Upper lobe of right lung (tissue), 1 donor: Measurements from ENCODE around the gene DUS1L. TPM values are rescaled to one million over a fixed set of nuclear protein-coding genes. Genes with fewer than 3 reads are reported as not detected.

Source experiments
- ATAC-seq: fragments of 200-7000 bp; cut with Tn5 transposase; one replicate; pipeline ENCODE4 v1.9.1; 2020; ENCODE audit warnings: mild to moderate bottlenecking, moderate library complexity
- DNase-seq: peaks from one replicate; pipeline ENCODE4 v3.0.0-alpha.2; 2020
- H3K27ac ChIP-seq: fragments of 200-600 bp; one replicate; pipeline ENCODE4 v1.8.0; 2022
- H3K27me3 ChIP-seq: fragments of 200-600 bp; one replicate; pipeline ENCODE4 v1.8.0; 2022; ENCODE audit warnings: mild to moderate bottlenecking
- H3K36me3 ChIP-seq: fragments of 200-600 bp; one replicate; pipeline ENCODE4 v1.8.0; 2022
- H3K4me1 ChIP-seq: fragments of 200-600 bp; one replicate; pipeline ENCODE4 v1.8.0; 2022
- H3K4me3 ChIP-seq: fragments of 200-600 bp; one replicate; pipeline ENCODE4 v1.8.0; 2022; ENCODE audit warnings: mild to moderate bottlenecking
- H3K9me3 ChIP-seq: fragments of 200-600 bp; one replicate; pipeline ENCODE4 v1.8.0; 2022
- intact Hi-C: fragments of 100-400 bp; cut with DNase I; formaldehyde crosslinking; loops from one replicate; pipeline ENCODE4 v1.11.0; 2022
- total RNA-seq: library from RNA; stranded (reverse); fragmentation: NEBNext Ultra II Directional; extraction: Animal tissue kit (Norgen Biotek cat#: 25700); gene quantifications from one replicate; pipeline ENCODE4 v1.2.1, GENCODE V29; 2021
- TF ChIP-seq, protein P1 (sequence below): fragments of 200-600 bp; IDR thresholded peaks from one replicate; pipeline ENCODE4 v1.8.0; 2022; ENCODE audit warnings: antibody characterized with exemption
- donor health status: DM: no; HTN: yes; CAD: no; lungs with severe emphysema.

The DUS1L gene
- total RNA-seq, 1 donor from 2014 or later, result 82.4 TPM

GRCh38 chr17:82084373-82085030 lies 18.9 kb upstream of the DUS1L start:
- TF ChIP-seq, protein P1, sequence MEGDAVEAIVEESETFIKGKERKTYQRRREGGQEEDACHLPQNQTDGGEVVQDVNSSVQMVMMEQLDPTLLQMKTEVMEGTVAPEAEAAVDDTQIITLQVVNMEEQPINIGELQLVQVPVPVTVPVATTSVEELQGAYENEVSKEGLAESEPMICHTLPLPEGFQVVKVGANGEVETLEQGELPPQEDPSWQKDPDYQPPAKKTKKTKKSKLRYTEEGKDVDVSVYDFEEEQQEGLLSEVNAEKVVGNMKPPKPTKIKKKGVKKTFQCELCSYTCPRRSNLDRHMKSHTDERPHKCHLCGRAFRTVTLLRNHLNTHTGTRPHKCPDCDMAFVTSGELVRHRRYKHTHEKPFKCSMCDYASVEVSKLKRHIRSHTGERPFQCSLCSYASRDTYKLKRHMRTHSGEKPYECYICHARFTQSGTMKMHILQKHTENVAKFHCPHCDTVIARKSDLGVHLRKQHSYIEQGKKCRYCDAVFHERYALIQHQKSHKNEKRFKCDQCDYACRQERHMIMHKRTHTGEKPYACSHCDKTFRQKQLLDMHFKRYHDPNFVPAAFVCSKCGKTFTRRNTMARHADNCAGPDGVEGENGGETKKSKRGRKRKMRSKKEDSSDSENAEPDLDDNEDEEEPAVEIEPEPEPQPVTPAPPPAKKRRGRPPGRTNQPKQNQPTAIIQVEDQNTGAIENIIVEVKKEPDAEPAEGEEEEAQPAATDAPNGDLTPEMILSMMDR, result no peak
- DNase-seq (no peak), ATAC-seq (no peak)
- Histone ChIP-seq H3K9me3 (no peaks in the 10 kb centered on the region), H3K27ac (no peak overlapping the region), H3K4me1 (no peaks in the 10 kb centered on the region), H3K27me3 (no peaks in the 10 kb centered on the region), H3K4me3 (no peak overlapping the region), H3K36me3 (peaks cover 98% of the 10 kb centered on the region)
- intact Hi-C loops, result no loop called here

DNA sequence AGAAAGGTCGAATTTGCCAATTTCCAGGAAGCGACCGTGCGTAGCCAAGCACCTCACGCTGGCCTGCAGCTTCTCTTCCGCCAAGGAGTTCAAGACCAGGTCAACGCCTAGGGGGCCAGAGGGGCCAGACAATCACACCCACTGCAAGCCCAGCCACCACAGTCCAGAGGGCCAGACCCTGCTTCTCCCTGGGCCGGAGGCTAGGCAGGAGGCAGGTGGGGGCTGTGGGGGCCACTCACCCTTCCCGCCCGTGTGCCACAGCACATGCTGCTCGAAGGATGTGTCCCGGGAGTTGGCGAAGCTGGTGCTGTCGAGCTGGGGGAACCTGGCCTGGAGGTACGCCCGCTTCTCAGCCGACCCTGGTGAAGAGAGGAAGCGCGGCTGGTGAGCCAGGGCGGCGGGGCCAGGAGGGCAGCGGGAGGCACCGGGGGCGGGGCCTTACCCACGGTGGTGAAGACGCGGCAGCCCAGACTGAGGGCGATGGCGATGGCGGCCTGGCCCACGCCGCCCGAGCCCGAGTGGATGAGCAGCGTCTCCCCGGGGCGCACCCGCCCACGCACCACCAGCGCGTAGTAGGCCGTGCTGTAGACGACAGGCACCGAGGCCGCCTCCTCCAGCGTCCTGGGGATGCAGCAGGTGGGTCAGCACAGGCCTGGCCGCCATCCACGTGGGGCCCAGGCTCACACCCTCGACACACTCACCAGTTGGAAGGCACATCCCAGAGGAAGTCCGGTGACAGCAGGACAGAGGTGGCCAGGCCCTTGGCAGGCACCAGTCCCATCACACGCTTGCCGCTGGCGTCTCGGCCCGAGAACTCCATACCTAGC lies 18.1 kb upstream of the DUS1L start:
- Histone ChIP-seq H3K27me3 (no peaks in the 10 kb centered on the region), H3K36me3 (peaks cover 98% of the 10 kb centered on the region), H3K4me1 (no peaks in the 10 kb centered on the region), H3K9me3 (no peaks in the 10 kb centered on the region), H3K4me3 (no peak overlapping the region), H3K27ac (no peak overlapping the region)
- ATAC-seq (no peak), DNase-seq (no peak)
- intact Hi-C loops, result no loop called here
- TF ChIP-seq, protein P1, result no peak

GRCh38 chr17:82083009-82083408 lies 17.4 kb upstream of the DUS1L start:
- no peaks in the 10 kb centered on the region for H3K4me1 ChIP-seq
- no peak overlapping the region for H3K27ac ChIP-seq
- DNase-seq (no peak), ATAC-seq (no peak)
- H3K36me3 ChIP-seq, result peaks cover 96% of the 10 kb centered on the region
- no peak overlapping the region for H3K4me3 ChIP-seq
- no peaks in the 10 kb centered on the region for H3K27me3 ChIP-seq
- TF ChIP-seq, protein P1, result no peak
- H3K9me3 ChIP-seq, result no peaks in the 10 kb centered on the region
- intact Hi-C loops, result no loop called here

DNA sequence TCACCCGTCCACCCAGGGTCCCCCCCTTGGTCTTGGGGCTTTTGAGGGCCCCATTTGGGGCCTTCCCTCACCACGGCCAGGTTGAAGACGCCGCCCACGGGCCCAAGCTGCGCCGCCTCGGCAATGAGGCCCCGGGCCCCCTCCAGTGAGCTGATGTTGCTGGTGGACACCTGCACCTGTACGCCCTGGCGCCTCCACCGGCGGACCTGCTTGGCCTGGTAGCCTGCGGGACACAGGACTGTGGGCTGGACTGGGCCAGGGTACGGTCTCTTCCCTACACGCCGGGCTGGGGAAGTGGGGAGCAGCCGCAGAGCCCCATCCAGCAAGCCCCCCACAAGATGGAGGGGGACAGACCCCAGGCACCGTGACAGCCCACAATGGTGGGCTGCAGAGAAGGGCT lies 16.9 kb upstream of the DUS1L start:
- H3K27ac ChIP-seq, result no peak overlapping the region
- no peaks in the 10 kb centered on the region for H3K27me3 ChIP-seq
- no peaks in the 10 kb centered on the region for H3K9me3 ChIP-seq
- no peaks in the 10 kb centered on the region for H3K4me1 ChIP-seq
- DNase-seq, result no peak
- no peak for ATAC-seq
- intact Hi-C loops, result no loop called here
- H3K36me3 ChIP-seq, result peaks cover 90% of the 10 kb centered on the region
- no peak overlapping the region for H3K4me3 ChIP-seq
- TF ChIP-seq, protein P1, result no peak

DNA sequence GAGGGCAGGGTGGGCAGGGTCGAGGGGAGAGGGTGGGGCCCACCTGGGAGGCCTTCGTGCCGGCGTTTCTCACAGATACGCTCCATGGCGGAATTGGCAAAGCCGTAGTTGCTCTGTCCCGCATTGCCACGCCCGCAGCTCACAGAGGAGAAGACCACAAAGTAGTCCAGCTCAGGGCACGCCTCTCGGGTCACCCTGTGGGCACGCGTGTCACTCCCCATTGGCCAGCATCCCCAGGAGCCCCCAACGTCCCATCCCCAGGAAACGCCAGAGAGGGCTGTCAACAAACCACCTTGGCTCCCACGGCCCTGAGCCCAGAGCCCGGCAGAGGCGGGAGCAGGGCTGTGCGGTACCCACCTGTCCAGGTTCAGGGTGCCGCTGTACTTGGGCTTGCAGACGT lies 16.4 kb upstream of the DUS1L start:
- Histone ChIP-seq H3K27me3 (no peaks in the 10 kb centered on the region), H3K27ac (no peak overlapping the region), H3K4me3 (no peak overlapping the region), H3K9me3 (no peaks in the 10 kb centered on the region), H3K36me3 (peaks cover 86% of the 10 kb centered on the region), H3K4me1 (no peaks in the 10 kb centered on the region)
- DNase-seq, result no peak
- no peak for ATAC-seq
- intact Hi-C loops, result no loop called here
- TF ChIP-seq, protein P1, result no peak
